Measurements from ENCODE around the gene MLXIPL. TPM values are rescaled to one million over a fixed set of nuclear protein-coding genes. Genes with fewer than 3 reads are reported as not detected.

MLXIPL gene
- total and polyA plus RNA-seq, 2 of the 8 experiments (the other 6 are each of a cell fraction or from before 2014, with no cell fraction given): 9.4 to 10.6 TPM

GRCh38 chr7:73599151-73599882 is 25.0 kb downstream of the MLXIPL start (continued):
- no peak for TF ChIP-seq CTCF (IDR thresholded peaks at IDR 0.05; ENCODE audit: control extremely low read depth in 1 of 3, insufficient read depth in 1 of 3, low read depth in 1 of 3, low read length in 3 of 3)
- TF ChIP-seq EGR1 (IDR thresholded peaks at IDR 0.05; ENCODE audit: borderline replicate concordance, low read depth, low read length): no peak
- TF ChIP-seq RBBP5 (IDR thresholded peaks at IDR 0.05; ENCODE audit: borderline replicate concordance, low read depth, low read length): no peak
- no peak for TF ChIP-seq SIN3A (conservative IDR thresholded peaks at IDR 0.05 in 1 of 2, IDR thresholded peaks at IDR 0.05 in 1 of 2; ENCODE audit: low read depth in 1 of 2, low read length in 2 of 2)
- no peak for TF ChIP-seq E2F6 (IDR thresholded peaks at IDR 0.05)
